Embryonic facial prominence (tissue), 1 donor: ENCODE measurements around the gene GART.

Source experiments
- DNase-seq: peaks from one replicate; pipeline ENCODE4 v3.0.0-alpha.2; 2016; ENCODE audit errors: extremely low spot score

The GART gene

DNA sequence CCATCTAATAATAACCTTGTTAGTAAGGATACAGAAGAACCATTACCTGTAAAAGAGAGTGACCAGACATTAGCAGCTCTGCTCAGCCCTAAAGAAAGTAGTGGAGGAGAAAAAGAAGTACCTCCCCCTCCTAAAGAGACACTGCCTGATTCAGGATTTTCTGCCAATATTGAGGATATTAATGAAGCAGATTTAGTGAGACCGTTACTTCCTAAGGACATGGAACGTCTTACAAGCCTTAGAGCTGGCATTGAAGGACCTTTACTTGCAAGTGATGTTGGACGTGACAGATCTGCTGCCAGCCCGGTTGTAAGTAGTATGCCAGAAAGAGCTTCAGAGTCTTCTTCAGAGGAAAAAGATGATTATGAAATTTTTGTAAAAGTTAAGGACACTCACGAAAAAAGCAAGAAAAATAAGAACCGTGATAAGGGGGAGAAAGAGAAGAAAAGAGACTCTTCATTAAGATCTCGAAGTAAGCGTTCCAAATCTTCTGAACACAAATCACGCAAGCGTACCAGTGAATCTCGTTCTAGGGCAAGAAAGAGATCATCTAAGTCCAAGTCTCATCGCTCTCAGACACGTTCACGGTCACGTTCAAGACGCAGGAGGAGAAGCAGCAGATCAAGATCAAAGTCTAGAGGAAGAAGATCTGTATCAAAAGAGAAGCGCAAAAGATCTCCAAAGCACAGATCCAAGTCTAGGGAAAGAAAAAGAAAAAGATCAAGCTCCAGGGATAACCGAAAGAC is 12.5 kb upstream of the GART start:
- DNase-seq = no peak

DNA sequence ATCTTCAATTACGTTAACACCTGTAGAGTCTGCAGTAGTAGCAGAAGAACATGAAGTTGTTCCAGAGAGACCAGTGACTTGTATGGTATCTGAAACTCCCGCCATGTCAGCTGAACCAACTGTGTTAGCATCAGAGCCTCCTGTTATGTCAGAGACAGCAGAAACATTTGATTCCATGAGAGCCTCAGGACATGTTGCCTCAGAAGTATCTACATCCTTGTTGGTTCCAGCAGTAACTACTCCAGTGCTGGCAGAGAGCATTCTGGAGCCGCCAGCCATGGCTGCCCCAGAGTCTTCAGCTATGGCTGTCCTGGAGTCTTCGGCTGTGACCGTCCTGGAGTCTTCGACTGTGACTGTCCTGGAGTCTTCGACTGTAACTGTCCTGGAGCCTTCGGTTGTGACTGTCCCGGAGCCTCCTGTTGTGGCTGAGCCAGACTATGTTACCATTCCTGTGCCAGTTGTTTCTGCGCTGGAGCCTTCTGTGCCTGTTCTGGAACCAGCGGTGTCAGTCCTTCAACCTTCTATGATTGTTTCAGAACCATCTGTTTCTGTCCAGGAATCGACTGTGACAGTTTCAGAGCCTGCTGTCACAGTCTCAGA is 11.2 kb upstream of the GART start:
- DNase-seq = no peak

DNA sequence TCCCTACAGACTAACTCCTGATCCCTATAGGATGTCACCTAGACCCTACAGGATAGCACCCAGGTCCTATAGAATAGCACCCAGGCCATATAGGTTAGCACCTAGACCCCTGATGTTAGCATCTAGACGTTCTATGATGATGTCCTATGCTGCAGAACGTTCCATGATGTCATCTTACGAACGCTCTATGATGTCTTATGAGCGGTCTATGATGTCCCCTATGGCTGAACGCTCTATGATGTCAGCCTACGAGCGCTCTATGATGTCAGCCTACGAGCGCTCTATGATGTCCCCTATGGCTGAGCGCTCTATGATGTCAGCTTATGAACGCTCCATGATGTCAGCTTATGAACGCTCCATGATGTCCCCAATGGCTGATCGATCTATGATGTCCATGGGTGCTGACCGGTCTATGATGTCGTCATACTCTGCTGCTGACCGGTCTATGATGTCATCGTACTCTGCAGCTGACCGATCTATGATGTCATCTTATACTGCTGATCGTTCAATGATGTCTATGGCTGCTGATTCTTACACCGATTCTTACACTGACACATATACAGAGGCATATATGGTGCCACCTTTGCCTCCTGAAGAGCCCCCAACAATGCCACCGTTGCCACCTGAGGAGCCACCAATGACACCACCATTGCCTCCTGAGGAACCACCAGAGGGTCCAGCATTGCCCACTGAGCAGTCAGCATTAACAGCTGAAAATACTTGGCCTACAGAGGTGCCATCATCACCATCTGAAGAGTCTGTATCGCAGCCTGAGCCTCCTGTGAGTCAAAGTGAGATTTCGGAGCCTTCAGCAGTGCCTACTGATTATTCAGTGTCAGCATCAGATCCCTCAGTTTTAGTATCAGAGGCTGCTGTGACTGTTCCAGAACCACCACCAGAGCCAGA is 10.4 kb upstream of the GART start:
- no peak for DNase-seq

- no peak for DNase-seq
Observed at GRCh38 chr21:33551664-33552063, 9.7 kb upstream of the GART start.

DNA sequence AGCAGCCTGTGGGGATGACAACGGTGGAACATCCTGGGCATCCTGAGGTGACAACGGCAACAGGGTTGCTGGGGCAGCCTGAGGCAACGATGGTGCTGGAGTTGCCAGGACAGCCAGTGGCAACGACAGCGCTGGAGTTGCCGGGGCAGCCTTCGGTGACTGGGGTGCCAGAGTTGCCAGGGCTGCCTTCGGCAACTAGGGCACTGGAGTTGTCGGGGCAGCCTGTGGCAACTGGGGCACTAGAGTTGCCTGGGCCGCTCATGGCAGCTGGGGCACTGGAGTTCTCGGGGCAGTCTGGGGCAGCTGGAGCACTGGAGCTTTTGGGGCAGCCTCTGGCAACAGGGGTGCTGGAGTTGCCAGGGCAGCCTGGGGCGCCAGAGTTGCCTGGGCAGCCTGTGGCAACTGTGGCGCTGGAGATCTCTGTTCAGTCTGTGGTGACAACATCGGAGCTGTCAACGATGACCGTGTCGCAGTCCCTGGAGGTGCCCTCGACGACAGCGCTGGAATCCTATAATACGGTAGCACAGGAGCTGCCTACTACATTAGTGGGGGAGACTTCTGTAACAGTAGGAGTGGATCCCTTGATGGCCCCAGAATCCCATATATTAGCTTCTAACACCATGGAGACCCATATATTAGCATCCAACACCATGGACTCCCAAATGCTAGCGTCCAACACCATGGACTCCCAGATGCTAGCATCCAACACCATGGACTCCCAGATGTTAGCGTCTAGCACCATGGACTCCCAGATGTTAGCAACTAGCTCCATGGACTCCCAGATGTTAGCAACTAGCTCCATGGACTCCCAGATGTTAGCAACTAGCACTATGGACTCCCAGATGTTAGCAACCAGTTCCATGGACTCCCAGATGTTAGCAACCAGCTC is 9.1 kb upstream of the GART start:
- no peak for DNase-seq

- DNase-seq = no peak
Observed at GRCh38 chr21:33549848-33550771, 8.2 kb upstream of the GART start.

DNA sequence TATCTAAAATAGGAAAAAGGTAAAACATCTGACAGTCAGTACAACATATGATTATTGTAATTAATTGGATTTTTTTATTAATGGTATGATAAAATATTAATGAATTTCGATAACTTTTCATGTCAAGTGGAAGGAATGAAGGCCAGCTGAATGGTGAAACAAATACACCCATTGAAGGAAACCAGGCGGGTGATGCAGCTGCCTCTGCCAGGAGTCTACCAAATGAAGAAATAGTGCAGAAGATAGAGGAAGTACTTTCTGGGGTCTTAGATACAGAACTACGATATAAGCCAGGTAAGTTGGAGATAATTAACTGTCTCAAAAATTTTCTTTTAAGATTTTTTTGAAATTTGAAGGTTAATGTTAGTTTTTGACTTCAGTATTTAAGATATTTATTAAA is 4.2 kb upstream of the GART start:
- DNase-seq = no peak

DNA sequence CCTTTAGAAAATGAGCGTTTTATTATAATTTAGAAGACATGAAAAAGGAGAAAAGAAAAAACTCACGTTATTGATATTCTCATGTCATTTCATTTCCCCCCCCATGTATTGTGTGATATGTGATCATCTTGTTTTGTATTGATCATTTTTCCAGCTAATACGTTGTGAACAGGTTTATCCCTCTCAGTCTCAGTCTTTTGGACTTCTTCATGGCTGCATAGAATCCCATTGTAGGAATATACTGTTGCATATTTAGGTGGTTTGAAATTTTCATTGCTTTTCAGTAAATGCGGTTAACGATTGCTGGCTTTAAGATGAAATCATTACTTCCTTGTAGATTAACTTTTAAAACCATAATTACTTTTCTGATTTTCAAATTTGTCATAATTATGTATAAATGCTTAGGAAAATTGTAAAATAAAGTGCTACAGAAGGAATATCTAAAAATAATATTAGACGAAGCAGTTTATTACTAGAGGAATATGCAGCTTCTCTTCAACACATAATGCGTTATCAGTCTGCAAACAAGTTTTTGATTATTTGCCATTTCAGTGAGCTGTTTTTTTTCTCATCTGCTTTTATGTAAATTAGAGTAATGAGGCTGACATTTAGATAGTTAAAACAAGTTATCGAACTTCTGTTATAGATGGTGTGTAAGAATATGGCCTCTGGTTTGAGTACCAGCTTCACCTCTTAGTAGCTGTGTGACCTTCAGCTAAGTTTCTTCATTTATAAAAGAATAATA is 2.7 kb upstream of the GART start:
- no peak for DNase-seq

DNA sequence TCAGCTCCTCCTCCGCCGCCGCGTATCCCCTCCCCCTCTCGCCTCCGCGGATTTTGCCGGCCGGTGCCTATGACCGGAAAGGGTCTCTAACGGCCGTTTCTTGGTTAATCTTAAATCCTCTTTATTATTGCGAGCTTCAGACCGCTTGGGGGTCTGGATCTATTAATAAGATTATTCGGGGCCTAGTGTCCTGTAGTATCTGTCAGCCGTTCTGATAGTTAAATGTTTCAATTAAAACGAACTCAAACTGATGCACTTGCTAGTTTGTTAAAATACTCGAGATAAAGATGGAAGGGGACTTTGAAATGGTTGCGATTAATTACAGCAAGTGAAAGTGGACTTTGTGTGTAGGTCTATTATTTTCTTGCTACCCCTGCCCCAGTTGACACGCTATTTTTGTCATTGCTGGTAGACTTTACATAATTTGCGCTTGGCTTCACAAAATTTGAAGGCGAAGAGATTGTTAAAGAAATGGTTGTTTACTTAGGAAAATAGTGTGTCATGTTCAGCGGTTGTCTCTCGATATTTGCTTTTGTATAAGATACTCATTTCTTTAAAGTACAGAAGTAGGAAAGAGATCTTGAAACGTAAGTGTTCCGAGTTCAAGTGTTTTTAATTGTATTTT is 1.7 kb upstream of the GART start:
- no peak for DNase-seq

DNA sequence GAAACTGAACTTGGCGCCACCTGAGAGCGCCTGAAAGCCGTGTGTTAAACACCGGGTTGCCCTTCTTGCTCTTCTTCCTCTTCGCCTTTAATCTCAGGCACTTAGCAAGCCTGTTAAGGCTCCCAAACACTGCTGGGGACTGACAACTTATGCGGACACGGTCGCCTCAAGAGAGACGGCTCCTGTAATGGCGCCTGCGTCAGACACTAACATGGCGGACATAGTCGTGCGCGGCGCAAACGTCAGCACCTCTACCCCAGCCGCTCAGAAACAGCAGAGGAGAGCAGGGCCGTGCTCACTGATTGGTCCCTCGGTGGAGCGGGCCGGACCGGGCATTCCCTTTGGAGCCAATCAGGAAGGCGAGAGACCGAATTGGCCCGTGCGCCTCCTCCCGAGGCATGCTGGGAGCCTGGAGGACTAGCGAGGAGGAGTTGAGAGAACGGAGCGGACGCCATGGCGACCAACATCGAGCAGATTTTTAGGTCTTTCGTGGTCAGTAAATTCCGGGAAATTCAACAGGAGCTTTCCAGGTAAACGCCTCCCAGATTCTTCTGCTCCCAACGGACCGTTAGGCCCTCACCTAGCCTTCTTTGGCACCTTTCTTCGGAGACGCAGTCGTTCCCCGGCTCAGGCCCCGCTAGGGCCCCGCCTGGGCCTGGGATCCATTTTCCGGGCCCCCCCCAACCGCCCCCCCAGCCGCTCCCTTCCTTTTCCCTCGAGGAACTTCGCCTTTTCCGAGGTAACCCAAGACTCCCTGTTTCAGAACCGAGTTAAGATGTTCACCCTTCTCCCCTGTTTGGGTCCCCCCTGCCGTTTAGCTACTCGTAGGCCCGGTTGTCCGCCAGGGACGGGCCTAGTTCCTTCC is 955 bp upstream of the GART start, which contains the start of gene SON:
SON (plus strand) TSS at position 399 of the 865 bp plus-strand sequence; CDS start at position 454, 55 bp downstream.
- peak; percentile 97 for DNase-seq

DNA sequence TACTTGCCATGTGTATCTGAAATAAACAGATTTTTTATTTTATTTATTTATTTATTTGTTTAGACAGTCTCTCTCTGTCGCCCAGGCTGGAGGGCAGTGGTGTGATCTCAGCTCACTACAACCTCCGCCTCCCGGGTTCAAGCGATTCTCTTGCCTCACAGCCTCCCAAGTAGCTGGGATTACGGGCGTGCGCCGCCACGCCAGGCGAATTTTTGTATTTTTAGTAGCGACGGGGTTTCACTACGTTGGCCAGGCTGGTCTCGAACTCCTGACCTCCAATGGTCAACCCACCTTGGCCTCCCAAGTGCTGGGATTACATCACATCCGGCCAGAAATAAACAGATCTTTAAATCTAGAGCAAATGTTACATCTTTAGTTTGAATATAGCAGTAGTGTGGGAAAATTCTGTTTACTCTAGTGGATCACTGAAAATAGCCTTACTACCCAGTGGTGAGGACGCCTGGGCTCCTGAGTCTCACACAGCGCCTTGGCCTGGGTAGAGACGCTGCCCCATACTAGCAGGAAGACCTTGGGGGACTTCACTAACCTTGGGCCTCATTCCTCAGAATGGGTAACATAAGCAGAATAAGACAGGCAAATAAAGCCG is 709 bp downstream of the GART start:
- no peak for DNase-seq

DNA sequence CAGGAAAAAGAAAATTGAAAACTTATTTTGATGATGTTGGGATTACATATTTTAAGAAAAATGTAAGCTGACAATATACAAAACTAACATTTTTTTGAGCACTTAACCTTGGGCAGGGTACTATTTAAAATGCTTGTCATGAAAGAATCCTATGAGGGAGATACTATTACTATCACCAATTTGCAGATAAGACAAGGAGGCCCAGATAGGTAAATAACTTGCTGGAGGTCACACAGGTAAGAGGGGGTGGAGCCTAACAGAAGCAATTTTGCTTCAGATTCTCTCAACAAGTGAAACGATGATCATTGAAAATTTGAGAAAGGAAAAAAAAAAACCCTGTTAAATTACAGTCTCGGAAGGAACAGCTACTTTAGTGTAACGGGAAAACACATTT is 1.2 kb downstream of the GART start:
- DNase-seq = no peak

- no peak for DNase-seq
Observed at GRCh38 chr21:33539616-33540015, 2.3 kb downstream of the GART start.

GRCh38 chr21:33537212-33537611 is 4.7 kb downstream of the GART start:
- DNase-seq = no peak

GRCh38 chr21:33531007-33531406 is 10.9 kb downstream of the GART start:
- no peak for DNase-seq

DNA sequence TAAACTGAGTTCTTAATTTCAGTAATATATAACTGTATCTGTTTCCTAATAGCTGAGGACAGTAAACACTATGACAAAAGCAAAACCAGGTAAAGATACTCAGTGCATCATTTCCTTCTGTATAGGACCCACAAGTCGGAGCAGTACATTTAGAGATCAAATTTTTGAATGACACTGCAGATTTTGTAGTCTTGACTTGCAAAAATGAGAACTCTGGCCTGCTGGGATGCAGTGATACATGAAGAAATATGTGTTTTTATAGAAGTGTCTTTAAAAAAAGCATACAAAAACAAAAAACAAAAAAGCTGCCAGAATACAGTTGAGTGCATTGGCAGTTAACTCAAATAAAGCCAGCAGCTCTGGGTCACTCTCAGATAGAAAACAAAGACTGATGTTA is 19.0 kb downstream of the GART start:
- no peak for DNase-seq

GRCh38 chr21:33522297-33522952 is 19.5 kb downstream of the GART start:
- no peak for DNase-seq
